ENCODE data around the gene TAS2R38. TPM values are rescaled to one million over a fixed set of nuclear protein-coding genes. Genes with fewer than 3 reads are reported as not detected.

The TAS2R38 gene
- total RNA-seq, 2 donors from 2014 or later = not detected

- Histone ChIP-seq H3K9me3 (no peaks in the 10 kb centered on the region), H3K27me3 (replicated peaks; ENCODE audit: insufficient read depth) (no peaks in the 10 kb centered on the region), H3K4me3 (no peak overlapping the region), H3K36me3 (no peaks in the 10 kb centered on the region), H3K4me1 (replicated peaks) (no peaks in the 10 kb centered on the region), H3K27ac (no peak overlapping the region)
- intact Hi-C loops (cut with DNase I) = no loop called here
- TF ChIP-seq POLR2AphosphoS5 (IDR thresholded peaks at IDR 0.05) (no peak), POLR2A (IDR thresholded peaks at IDR 0.05) (no peak), CTCF (IDR thresholded peaks at IDR 0.05) (no peak)
- 56% methylated on average over 2 of the region's 2 CpGs for WGBS
- DNase-seq (ENCODE audit: low spot score) = no peak
Observed at GRCh38 chr7:141949451-141949850, 24.1 kb downstream of the TAS2R38 start.

DNA sequence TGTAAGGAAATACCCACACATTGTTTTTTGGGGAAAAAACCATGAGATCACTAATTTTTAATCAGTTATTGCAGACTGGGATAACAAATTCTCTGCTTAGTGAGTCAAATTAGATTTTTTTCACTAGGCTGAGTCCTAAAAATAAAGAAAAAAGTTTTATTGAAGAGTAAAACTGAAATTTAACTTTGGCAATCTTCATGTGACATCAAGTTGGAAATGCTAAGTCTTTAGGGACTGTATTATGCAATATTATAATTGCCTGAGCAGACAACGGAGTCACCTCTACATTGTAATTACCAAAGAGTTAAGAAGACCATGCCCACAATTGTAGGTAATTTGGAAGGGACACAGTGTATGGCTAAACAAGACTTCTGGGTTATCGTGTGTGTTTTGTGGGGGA lies 24.6 kb downstream of the TAS2R38 start:
- intact Hi-C loops (cut with DNase I) = no loop called here

GRCh38 chr7:141946796-141947195 lies 26.8 kb downstream of the TAS2R38 start, which contains the start of gene CLEC5A:
Gene CLEC5A (minus strand): TSS chr7:141946974. CDS start chr7:141946292, 682 bp downstream.
- H3K27me3 ChIP-seq (replicated peaks; ENCODE audit: insufficient read depth) = no peaks in the 10 kb centered on the region
- no peaks in the 10 kb centered on the region for H3K4me1 ChIP-seq (replicated peaks)
- intact Hi-C loops (cut with DNase I) = no loop called here
- 83% methylated on average over 3 of the region's 3 CpGs for WGBS
- H3K36me3 ChIP-seq = no peaks in the 10 kb centered on the region
- no peak for DNase-seq (ENCODE audit: low spot score)
- no peak within 1 kb of the TSS for H3K4me3 ChIP-seq
- TF ChIP-seq POLR2A (IDR thresholded peaks at IDR 0.05) (no peak), CTCF (IDR thresholded peaks at IDR 0.05) (no peak), POLR2AphosphoS5 (IDR thresholded peaks at IDR 0.05) (no peak)
- no peaks in the 10 kb centered on the region for H3K9me3 ChIP-seq
- H3K27ac ChIP-seq = no peak within 1 kb of the TSS

More for the DNA sequence above, 24.6 kb downstream of the TAS2R38 start:
- H3K27ac ChIP-seq = no peak overlapping the region
- no peaks in the 10 kb centered on the region for H3K36me3 ChIP-seq
- no peaks in the 10 kb centered on the region for H3K4me1 ChIP-seq (replicated peaks)
- TF ChIP-seq POLR2AphosphoS5 (IDR thresholded peaks at IDR 0.05) (no peak), POLR2A (IDR thresholded peaks at IDR 0.05) (no peak), CTCF (IDR thresholded peaks at IDR 0.05) (no peak)
- WGBS = 78% methylated on average over 2 of the region's 2 CpGs
- DNase-seq (ENCODE audit: low spot score) = no peak
- no peak overlapping the region for H3K4me3 ChIP-seq
- H3K9me3 ChIP-seq = no peaks in the 10 kb centered on the region
- no peaks in the 10 kb centered on the region for H3K27me3 ChIP-seq (replicated peaks; ENCODE audit: insufficient read depth)

GRCh38 chr7:141945356-141945755 lies 28.2 kb downstream of the TAS2R38 start:
- no peak overlapping the region for H3K27ac ChIP-seq

More at GRCh38 chr7:141945356-141945755, 28.2 kb downstream of the TAS2R38 start:
- no peaks in the 10 kb centered on the region for H3K27me3 ChIP-seq (replicated peaks; ENCODE audit: insufficient read depth)
- no peaks in the 10 kb centered on the region for H3K4me1 ChIP-seq (replicated peaks)
- H3K36me3 ChIP-seq = no peaks in the 10 kb centered on the region
- no peak overlapping the region for H3K4me3 ChIP-seq
- WGBS = 53% methylated on average over 3 of the region's 3 CpGs
- intact Hi-C loops (cut with DNase I) = no loop called here
- no peak for DNase-seq (ENCODE audit: low spot score)
- no peaks in the 10 kb centered on the region for H3K9me3 ChIP-seq
- TF ChIP-seq POLR2A (IDR thresholded peaks at IDR 0.05) (no peak), POLR2AphosphoS5 (IDR thresholded peaks at IDR 0.05) (no peak), CTCF (IDR thresholded peaks at IDR 0.05) (no peak)

All from prostate gland (tissue), 2 donors.